Eye (tissue), 1 donor: Measurements from ENCODE around the gene IGDCC3.
A peak's percentile ranks its signal among the peaks of the same experiment; 100 is the strongest.
"Not testable (repeated sequence)": the region's sequence is repeated elsewhere in the genome, so short reads cannot be mapped to it uniquely, and the experiment has no call there.

Experiments
- DNase-seq: peaks from one replicate; pipeline ENCODE4 v3.0.0-alpha.2; 2015

Gene IGDCC3

DNA sequence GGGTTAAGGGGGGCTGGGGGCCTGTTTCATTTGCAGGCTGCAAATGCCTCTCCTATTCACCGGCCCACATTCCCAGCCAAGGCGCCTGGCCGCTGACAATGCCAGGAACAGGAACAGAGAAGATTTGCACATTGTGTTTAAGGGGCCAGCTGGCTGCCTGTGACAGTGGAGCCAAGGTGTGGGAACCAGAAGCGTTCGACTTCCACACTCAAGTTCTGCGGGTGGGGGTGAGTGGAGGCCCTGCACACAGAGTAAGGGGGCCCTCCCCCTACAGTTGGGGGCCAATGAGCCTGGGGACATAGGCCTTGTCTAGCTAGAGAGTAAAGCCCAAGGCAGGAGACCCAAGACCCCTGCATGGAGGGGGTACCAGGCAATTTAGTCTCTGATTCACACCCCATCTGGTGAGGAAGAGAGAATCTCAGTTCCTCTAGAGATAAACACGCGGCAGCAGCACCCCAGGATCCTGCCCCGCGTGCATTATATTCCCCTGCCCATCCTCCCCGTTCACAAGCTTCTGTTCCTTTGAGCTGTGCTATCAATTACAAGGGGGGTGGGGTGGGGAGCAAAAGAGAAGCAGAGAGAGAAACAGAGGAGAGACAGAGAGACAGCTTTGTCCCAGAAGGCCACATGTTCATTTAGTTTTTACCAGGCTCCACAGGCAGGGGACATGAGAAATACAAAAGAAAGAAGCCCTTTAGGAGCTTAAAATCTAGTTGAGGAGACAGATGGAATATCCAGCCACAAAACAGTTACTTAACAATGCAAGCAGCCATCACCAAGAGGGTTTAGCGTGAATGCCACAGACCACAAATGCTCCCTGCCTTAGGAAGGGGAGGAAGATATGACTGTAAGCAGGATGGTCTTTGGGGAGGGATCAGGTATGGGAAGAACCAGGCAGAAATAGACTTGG, 9.2 kb downstream of the IGDCC3 start:
- peak; percentile 43 for DNase-seq

DNA sequence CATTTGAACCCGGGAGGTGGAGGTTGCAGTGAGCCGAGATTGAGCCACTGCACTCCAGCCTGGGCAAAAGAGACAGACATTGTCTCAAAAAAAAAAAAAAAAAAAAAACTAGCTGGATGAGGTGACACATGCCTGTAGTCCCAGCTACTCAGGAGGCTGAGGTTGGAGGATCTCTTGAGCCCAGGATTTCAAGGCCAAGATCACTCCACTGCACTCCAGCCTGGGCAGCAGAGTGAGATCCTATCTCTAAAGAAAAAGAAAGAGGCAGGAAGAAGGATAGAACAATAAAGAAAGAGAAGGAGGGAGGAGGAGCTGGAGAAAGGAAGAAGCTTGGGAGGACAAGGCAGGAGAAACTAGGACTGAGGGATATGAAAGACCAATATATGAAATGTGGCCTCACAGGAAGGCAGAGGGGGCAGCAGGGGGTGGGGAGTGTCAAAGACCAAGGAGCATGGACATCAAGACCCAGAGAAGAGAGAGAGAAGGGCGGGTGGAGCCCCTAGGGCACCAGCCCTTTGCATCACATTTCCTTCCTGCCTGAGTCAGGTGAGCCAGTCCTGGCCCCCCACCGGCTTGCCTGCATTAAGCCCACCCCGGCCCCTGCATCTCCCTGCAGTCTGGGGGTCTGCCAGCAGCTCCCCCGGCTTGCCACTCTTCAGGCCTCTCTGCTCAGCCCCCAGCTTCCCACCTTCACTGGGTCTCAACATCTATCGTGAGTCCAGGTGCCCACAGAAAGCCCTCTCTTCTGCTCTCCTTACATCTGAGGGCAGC, 11.5 kb downstream of the IGDCC3 start:
- no peak for DNase-seq

DNA sequence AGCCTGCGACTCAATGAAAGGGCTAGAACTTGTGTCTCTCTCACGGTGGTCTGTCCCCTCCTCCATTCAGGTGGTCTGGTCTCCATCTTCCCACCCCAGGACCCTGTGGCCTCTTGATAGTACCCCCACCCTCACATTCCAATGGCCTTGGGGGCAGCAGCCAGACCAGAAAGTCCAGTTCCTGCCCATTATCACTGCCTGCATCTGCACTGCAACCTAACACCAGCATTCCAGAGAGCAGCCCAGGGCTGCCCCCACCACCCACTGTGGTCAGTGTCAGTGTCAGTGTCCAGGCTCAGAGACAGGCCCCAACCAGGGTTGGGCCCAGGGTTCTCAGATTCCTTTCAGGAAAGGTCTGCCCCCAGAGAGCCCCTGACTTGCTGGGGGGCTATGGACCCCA, 12.6 kb downstream of the IGDCC3 start:
- DNase-seq, result peak; percentile 38

DNA sequence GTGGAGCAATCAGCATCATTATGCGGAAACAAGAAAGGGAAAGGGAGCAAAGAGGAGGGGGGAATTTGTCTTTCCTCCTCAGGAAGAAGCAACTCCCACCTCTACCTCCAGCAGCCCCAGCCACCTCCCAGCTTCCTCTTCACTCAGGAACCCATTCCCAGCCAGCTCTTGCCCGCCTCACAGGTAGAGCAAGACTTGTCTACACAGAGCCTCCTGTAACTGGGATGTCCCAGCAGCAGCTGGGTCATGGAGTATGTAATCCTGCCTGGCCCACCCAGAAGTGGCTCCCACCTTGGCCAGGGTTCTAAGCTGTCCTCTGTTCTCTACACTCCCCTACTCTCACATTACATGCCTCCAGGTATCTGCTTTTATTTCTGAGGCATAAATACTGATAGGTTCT, 14.0 kb downstream of the IGDCC3 start:
- no peak for DNase-seq

DNA sequence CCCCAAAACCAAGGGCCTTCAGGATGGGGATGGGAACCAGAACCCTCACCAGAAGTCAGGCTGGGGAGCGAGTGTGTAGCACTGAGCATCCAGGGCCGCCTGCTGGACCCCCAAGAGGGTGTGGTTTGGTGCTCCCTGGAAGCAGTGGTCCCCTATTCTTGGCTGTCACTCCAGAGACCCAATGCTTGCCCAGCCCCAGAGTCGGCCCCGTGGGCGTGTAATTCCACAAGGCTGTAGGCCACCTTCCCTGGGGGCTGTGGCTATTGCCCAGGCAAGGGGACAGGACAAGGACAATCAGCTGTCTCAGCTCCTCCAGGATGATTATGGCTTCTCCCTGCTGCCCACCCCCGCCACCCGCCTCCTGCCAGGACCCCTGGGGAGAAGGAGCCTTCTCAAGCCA, 14.5 kb downstream of the IGDCC3 start:
- no peak for DNase-seq

DNA sequence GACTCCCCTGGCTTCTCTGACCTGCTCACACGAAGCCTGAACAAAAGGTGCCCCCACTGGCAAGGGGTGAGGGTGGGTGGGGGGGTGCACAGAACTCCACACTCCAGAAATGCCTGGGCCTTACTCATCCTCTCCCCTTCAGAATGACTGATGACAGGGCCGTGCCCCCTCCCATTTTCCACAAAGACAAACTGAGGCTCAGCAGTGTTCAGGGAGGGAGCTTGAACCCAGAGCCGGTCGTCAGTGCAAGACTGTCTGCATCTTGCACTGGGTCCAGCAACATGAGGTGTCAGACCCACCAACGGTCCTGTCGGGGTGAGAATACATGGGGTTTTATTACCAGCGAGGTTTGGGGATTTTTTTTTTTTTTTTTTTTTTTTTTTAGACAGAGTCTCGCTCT, 15.3 kb downstream of the IGDCC3 start:
- DNase-seq, result no peak

DNA sequence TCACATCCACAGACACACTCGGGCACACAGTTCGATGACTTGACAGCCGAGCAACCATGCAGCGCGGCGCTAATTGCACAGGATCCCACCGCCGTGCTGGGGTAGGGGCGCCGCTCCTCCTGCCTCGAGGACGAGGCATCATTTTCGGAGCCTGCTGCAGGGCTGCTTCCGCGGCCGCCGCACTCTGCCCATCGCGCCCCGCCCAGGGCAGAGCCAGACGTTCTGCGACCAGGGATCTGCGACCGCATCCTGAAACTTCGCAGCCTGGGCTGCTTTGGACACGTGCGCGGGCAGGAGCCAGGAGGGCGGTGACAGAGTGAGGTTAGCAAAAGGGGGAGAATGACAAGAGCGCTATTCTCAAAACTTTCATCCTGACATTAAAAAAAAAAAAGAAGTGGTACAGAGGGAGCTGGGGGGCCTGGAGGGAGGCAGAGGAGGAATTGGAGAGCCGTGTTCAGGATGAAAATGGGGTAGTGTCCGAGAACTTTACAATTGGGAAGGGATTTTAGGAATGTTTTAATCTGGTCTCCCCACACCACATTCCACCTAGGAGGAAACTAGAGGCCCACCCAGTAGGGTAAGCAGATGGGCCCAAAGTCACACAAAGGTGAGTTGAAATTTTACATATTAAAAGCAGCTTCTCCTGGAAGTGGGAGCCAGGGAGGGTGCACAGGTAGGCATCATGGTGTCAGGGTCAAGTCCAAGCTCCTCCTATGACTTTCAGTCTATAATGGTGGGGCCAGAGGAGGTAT, 15.9 kb downstream of the IGDCC3 start:
- peak; percentile 56 for DNase-seq

DNA sequence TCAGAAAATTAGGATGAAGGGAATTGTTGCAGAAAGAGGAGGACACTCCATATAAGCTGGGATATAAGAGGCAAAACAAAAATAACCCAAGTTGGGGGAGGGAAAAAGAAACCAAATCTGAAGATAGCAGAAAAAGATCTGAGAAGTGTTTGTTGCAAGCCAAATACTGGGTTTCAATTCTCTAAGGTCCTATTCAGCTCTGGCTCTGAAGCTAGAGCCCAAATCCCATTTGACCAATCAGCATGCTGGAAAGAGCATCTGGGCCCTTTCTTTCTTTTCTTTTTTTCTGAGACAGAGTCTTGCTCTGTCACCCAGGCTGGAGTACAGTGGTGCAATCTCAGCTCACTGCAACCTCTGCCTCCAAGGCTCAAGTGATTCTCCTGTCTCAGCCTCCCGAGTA, 17.3 kb downstream of the IGDCC3 start:
- no peak for DNase-seq

DNA sequence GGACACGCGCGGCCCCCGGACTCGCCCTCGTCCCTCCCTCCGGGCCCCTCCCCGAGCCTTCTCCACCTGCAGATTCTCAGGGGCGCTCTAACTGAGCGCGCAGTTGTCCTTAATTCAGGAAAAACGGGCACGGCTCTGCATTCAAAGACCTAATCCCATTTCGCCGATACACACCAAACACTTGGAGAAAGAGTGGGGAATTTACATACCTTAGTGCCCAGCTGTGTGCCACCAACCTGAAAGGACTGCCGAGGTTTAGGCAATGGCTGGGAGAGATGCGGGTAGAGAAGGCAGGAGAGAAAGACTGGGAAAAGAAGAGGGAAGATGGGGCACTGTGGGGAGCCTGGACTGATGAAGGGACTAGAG, 21.8 kb downstream of the IGDCC3 start:
- peak; percentile 69 for DNase-seq

DNA sequence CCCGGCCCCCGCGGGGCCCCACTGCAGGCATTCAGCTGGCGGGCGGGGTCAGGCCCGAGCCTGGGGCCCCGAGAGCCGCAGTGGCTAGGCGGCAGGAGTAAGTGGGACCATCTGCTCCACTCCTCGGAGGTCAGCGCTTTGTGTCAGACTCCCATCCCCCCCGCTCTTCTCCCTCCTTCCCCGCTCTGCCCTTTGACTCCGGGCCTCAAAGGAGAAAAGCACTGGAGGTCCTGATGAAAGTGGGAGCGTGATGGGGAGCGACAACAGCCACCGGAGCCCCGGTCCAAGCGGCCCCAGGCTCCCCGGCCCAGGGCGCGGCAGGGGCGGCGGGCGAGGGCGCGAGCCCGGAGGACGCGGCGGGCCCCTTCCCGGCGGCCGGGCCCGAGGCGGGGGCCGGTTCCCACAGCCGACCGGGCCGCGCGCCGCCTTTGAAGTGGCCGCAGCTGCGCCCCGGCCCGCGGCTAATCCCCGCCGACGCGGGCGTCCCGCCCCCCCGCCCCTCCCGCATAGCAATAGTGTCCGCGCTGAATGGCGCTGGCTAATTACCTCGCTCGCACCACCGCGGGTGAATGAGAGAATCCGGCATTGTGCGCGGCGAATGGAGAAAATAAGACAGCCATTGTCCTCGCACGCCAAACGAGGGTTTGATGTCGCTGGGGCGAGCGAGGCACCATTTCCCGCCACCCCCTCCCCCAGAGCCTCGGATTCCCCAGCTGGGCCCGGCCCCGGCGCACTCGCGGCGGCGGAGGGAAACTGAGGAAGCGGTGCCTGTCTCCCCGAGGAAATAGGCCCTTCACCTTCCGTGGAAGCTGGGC, 22.4 kb downstream of the IGDCC3 start:
- DNase-seq, result peak; percentile 92

DNA sequence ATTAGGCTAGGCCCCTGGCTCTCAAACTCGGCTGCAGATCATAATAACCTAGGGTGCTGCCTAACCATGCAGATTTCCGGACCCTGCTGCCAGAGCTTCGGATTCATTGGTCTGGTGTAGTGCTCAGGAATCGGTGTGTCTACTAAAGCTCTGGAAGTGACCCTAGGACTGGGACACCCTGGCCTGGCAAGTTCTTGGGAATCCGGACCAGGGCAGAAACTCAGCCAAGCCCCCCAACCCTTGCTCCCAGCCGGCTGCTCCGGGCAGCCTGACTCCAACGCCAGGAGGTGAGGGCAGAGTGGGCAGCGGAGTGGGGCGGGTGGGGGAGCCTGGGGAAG, 23.0 kb downstream of the IGDCC3 start:
- no peak for DNase-seq

DNA sequence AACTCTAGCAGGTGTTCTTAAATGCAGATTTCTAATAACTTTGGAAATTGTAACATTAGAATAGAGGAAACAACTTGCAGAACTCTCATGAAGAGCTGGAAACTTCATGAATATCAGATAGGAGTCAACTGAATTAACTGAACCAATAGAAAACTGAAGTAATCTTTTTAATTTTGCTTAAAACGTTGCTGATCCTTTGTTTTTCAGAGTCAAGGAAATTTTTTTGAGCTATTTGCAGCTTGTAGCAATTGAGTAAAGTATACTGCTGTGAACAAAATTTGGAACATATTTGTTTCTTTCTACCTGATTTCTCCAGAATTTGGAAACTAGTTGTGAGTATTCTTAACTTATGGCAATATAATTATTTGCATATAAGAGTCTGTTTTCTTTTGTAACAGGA, 25.8 kb downstream of the IGDCC3 start:
- not testable (repeated sequence) for DNase-seq

DNA sequence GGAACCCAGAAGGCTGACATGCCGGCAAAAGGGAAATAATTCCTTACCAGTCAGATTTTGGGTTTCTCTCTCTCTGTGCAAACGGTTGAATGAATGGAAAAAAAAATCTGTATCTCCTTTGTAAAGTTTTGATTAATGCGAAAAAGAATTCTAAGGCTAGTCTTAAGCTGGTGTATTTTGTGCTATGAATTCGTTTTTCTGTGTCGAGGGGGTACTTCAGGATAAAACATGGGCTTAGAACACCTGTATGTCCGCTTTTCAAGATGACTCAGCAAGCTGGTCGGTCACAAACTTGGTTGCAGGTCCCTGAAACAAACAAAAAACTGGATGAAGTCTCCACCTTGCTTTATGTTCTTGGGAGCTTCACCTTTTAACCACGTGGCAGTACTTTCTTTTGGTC, 28.5 kb downstream of the IGDCC3 start:
- DNase-seq, result no peak

DNA sequence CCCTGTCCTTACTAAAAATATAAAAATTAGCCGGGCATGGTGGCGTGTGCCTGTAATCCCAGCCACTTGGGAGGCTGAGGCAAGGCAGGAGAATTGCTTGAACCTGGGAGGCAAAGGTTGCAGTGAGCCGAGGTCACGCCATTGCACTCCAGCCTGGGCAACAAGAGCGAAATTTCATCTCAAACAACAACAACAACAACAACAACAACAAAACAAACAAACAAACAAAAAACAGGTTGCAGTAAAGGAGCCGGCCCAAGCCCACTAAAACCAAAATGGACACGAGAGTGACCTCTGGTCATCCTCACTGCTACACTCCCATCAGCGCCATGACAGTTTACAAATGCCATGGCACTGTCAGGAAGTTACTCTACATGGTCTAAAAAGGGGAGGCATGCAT, 30.0 kb downstream of the IGDCC3 start:
- DNase-seq, result not testable (repeated sequence)

DNA sequence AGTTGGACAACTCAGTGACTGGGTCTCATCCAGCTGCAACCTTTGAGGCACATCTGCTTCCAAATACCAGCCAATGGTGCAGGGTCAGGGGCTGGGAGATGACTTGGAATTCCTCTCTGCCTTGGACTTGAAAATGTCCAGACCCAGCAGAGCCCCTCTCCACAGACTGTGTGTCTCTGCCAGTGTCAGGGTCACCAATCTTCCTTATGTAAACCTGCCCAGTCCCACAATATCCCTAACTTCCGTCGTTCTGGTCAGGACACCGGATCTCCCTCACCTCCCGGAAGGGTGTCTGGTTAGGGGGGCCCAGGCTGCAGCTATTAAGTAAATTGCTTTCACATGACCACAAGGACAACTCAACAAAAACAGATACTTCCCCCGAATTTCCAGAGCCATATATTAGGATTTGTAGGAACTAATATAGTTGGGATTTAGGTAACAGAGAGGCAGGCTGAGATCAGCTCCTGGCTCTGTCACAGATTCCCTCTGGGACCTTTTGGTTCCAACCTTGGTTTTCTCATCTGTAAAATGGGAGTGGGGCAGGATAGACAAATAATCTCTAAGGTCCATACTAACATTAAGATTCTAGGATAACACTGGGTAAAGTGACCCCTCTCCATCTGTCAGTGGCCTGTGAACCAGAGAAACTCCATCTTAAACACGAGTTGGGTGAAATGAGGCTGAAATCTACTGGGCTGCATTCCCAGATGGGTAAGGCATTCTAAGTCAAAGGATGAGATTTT, 30.8 kb downstream of the IGDCC3 start:
- no peak for DNase-seq

DNA sequence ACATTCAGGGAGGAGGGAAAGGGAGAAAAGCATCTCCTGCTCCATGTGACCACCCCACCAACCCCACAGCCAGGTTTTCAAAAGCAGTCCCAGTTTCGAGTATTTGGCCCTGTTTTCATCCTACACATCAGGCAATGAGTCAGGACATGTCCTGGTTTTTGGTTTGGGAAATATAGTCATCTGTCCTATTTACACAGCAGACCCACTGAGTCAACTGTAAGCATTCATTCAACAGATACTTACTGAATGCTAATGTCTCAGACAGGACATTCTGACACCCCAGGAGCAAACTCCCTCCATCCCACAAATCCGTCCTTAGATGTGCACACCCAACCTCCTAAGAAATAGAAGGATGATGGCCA, 32.9 kb downstream of the IGDCC3 start:
- no peak for DNase-seq

DNA sequence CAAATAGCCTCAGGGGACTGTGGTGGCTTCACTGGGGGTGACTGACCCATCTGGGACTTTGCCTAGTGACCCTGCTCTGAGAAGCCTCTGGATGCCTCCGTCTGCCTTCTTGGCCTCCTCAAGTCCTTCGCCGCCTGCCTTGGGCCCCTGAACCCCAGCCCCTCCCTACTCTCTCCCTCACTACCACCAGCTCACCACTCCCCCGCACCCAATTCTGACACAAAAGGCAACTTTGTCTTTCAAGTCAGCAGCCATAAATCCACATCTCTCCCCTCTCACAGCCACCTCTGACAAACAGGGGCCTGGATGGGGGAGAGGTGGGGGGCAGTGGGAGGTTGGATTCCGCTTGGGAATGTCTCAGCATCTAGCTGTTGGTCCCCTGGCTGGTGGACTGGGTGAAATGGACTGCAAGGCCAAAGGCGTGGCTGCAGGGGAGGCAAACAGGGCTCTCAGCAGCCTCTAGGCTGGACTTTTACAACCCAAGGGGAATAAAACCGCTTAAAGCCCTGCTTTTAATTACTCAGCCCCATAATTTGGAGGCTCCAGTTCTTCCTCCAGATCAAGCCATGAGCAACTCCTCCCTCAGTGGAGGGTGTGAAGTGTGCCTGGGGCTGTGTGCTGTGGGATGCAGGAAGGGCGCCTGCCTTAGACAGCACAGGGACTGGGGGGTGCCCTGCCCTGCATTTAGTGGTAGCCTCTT, 33.4 kb downstream of the IGDCC3 start:
- DNase-seq, result no peak

DNA sequence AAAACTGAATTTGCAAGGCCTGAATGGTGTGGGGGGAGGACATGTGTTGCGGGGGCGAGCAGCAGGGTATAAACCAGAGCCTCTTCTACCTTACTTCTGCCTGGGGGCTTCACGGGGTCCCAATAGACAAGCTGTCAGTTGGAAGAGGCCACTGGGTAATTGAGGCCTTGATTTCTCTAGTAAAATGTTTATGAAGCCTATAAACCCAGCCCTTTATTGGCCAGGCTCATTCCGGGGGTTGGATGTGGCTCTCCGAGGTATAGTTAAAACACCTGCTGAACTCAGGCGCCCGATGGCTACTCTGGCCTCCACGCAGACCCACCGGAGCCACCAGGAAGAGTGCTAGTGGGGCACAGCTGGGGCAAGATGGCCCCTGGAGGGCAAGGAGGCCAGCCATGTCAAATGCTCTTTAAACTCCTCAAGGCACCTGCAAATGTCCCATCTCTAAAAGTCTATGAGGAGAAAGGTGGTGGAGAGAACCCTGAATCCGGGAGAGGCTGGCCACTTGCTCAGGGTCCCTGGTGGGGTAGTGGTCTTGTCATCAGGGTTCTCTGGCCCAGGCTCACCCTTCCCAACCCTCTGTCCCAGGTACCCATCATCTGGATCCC, 34.3 kb downstream of the IGDCC3 start:
- DNase-seq, result no peak

DNA sequence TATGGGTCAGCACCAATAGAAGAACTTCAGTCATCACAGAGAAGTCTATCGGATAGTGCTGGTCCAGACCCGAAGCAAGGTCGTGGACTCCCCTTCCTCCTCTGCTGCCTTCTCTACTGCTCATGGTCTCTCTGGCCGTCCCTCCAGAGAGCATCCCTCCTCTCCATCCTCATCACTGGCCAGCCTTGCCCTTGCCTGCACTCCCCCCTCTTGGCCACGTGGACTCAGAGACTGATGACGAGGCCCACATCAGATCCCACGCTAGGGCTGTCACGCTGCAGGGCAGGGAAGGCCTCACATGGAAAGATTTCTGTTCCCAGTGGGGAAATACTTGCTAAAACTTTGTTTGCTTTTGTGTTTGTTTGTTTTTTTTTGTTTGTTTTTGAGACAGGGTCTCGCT, 35.3 kb downstream of the IGDCC3 start:
- no peak for DNase-seq

DNA sequence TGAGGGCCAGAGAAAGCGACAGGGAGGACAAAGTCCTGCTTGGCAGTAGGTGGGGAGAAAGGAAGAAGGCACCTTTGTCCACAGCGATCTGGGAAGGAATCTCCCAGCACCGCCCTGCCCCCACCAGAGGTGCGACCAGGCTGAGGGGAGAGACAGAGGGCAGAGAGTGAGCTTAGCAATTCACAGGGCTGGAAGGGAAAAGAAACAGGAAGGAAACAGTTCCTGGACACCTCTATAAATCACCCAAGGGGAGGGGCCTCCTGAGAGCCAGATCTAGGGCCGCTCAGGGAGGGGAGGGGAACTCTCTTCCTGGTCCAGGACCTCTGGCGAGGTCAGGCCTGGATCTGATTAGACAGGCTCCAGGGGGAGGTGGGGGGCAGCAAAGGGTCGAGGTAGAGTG, 37.9 kb downstream of the IGDCC3 start:
- DNase-seq, result no peak

DNA sequence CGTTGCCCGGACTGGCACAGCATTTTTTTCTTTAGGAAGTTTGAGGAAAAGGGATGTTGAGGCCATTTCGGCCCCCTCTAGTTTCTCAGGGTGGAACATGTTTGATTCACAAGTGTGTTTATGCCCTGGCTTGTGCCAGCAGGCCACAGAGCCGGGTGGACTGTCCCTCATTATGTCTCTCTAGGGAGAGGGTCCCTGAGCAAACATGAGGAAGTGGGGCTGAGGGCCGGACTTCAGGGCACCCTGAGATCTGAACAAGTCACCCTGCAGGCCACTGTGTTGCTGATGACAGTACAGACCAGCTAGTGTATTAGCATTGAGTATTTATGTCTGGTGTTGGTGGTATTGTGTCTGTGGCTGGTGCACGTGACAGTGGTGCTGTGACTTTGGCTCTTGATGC, 38.4 kb downstream of the IGDCC3 start:
- DNase-seq, result no peak
